A673 (cell line): ENCODE measurements around the gene MORN4. TPM values are rescaled to one million over a fixed set of nuclear protein-coding genes. Genes with fewer than 3 reads are reported as not detected.

Experiments used
- BruUV-seq: library from RNA; stranded (reverse); fragments of 400-500 nt; replicated peaks from 2 replicates; lab custom pipeline; 2021; lab: Mats Ljungman, UMichigan
- CTCF ChIA-PET: fragments of 300-600 bp; sonication (Branson Sonifier 250); formaldehyde crosslinking; loops from one replicate; lab custom pipeline; 2022; ENCODE audit warnings: antibody characterized with exemption; lab: Charles Lee
- POLR2A ChIA-PET: fragments of 300-600 bp; sonication (Branson Sonifier 250); formaldehyde crosslinking; loops from one replicate; lab custom pipeline; 2022; ENCODE audit warnings: antibody characterized with exemption; ENCODE audit not compliant: low non-redundant PET; lab: Charles Lee
- DNase-seq: peaks from one replicate; pipeline ENCODE4 v3.0.0-alpha.2; 2015; ENCODE audit warnings: low spot score
- H3K27ac ChIP-seq: fragments of 200-600 bp; sonication (generic); 2 replicates; pipeline ENCODE4 v1.5.1; 2016; ENCODE audit warnings: mixed run types, low read depth, mild to moderate bottlenecking, mixed read lengths, antibody characterized with exemption, low read length; ENCODE audit not compliant: poor library complexity, severe bottlenecking
- H3K27me3 ChIP-seq: fragments of 200-600 bp; sonication (generic); replicated peaks from 2 replicates; pipeline ENCODE4 v1.6.1; 2017; ENCODE audit warnings: mixed run types, low read depth, mild to moderate bottlenecking, mixed read lengths, antibody characterized with exemption, low read length; ENCODE audit not compliant: insufficient read depth, poor library complexity
- H3K36me3 ChIP-seq: fragments of 200-600 bp; sonication (generic); 2 replicates; pipeline ENCODE4 v1.6.1; 2016; ENCODE audit warnings: mixed run types, mild to moderate bottlenecking, mixed read lengths, antibody characterized with exemption, low read length; ENCODE audit not compliant: insufficient read depth, poor library complexity, severe bottlenecking
- H3K4me1 ChIP-seq: fragments of 200-600 bp; sonication (generic); 2 replicates; pipeline ENCODE4 v1.6.1; 2017; ENCODE audit warnings: mixed run types, mild to moderate bottlenecking, mixed read lengths, antibody characterized with exemption, low read length; ENCODE audit not compliant: insufficient read depth, poor library complexity, severe bottlenecking
- H3K4me3 ChIP-seq: fragments of 200-600 bp; sonication (generic); 2 replicates; pipeline ENCODE4 v1.5.1; 2016; ENCODE audit warnings: low read depth, mixed run types, mild to moderate bottlenecking, mixed read lengths, low read length; ENCODE audit not compliant: poor library complexity, severe bottlenecking
- H3K9me3 ChIP-seq: fragments of 200-600 bp; sonication (generic); 2 replicates; pipeline ENCODE4 v1.6.1; 2016; ENCODE audit warnings: mixed run types, low read depth, mild to moderate bottlenecking, mixed read lengths, antibody characterized with exemption, low read length; ENCODE audit not compliant: poor library complexity, severe bottlenecking
- EZH2 ChIP-seq: fragments of 200-600 bp; sonication (generic); IDR thresholded peaks from 2 replicates; pipeline ENCODE4 v1.6.1; 2017; ENCODE audit warnings: borderline replicate concordance, low read depth, mild to moderate bottlenecking, mixed read lengths, antibody characterized with exemption, low read length; ENCODE audit not compliant: poor library complexity, severe bottlenecking
- intact Hi-C: fragments of 100-400 bp; cut with micrococcal nuclease; formaldehyde crosslinking; loops from one replicate; pipeline ENCODE4 v1.10.0; 2022; ENCODE audit not compliant: unreplicated experiment
- total RNA-seq: library from RNA; stranded (reverse); gene quantifications from 2 replicates; pipeline ENCODE4 v1.2.3, GENCODE V29; 2021
- TF ChIP-seq, protein P1 (sequence below): fragments of 300-800, 200-600 bp; sonication (generic); conservative IDR thresholded peaks from 2 replicates; pipeline ENCODE4 v1.5.1; 2017; ENCODE audit warnings: low read depth, mild to moderate bottlenecking, antibody characterized with exemption, low read length, moderate library complexity, mixed read lengths

Gene MORN4
- total RNA-seq, 1 experiment from 2014 or later, result 8.4 TPM

DNA sequence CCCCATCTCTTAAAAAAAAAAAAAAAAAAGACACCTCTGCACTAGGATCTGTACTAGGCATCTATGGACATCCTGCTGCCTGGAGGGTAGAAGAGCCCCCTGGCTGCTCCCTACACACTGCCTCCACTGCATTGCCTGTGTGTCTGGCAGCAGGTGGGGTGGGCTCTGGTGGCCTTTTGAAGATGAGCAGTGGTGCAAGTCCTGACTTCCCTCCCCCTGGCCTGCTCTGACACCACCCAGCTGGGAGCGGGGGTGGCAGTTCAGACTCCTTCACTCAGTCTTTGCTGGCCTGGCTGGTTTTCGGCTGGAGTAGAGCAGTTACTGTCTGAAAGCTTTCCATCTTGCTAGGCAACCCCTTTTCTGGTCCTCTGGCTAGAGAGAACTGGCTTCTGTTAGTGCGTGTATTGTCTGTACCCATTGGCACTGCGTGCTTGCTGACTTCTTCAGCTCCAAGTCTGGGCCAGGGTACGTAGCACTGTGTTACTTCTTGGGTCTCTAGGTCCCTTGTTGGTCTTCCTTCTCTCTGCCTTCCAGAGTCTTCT is 26.1 kb downstream of the MORN4 start:
- BruUV-seq, result no TSS peak
- no peak overlapping the region for H3K27ac ChIP-seq
- POLR2A ChIA-PET, result no interaction called here
- H3K36me3 ChIP-seq, result no peaks in the 10 kb centered on the region
- no peaks in the 10 kb centered on the region for H3K4me1 ChIP-seq
- no peak overlapping the region for H3K4me3 ChIP-seq
- no peaks in the 10 kb centered on the region for H3K9me3 ChIP-seq
- no peak for TF ChIP-seq EZH2
- TF ChIP-seq, protein P1, sequence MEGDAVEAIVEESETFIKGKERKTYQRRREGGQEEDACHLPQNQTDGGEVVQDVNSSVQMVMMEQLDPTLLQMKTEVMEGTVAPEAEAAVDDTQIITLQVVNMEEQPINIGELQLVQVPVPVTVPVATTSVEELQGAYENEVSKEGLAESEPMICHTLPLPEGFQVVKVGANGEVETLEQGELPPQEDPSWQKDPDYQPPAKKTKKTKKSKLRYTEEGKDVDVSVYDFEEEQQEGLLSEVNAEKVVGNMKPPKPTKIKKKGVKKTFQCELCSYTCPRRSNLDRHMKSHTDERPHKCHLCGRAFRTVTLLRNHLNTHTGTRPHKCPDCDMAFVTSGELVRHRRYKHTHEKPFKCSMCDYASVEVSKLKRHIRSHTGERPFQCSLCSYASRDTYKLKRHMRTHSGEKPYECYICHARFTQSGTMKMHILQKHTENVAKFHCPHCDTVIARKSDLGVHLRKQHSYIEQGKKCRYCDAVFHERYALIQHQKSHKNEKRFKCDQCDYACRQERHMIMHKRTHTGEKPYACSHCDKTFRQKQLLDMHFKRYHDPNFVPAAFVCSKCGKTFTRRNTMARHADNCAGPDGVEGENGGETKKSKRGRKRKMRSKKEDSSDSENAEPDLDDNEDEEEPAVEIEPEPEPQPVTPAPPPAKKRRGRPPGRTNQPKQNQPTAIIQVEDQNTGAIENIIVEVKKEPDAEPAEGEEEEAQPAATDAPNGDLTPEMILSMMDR, result no peak
- CTCF ChIA-PET, result no interaction called here
- H3K27me3 ChIP-seq, result no peaks in the 10 kb centered on the region
- intact Hi-C loops, result no loop called here
- no peak for DNase-seq

DNA sequence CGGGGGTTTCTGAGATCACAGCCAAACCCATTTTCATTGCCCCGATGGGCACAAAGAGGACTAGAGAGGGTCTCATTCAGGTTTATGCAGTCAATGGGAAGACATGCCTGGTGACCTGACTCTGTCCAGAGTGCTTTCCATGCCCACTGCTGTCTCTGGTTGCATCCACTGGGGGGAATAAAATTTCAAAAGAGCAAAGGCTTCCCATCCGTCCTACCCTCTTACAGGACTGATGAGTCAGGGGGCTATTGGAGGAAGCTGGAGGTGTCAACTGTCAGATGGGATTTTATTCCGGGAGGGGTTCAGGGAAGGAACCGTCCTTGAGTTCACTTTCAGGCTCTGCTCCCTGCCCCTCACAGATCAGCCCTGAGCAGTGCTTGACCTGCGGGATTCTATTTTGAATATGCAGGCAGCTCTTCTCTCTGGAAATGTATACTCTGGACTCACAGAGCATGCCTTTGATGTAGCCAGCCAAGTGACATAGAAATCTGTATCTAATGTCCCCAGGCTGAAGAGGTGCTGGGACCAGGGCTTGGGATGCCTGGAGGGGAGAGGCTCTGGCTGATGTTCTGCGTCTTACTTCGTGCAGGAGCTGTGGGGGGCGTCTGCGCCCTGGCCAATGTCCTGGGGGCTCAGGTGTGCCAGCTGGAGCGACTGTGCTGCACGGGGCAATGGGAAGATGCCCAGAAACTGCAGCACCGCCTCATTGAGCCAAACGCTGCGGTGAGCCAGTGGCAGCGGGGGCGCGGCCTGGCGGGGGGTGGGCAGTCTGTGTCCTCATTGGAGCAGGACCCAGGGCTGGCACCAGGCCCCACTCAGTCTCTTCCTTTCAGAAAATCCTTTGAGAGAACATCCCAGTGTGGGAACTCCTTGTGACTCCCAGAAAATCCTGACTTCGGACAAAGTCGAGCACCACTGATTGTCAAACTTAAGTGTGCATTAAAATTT is 31.8 kb downstream of the MORN4 start:
- no peaks in the 10 kb centered on the region for H3K36me3 ChIP-seq
- no peaks in the 10 kb centered on the region for H3K27me3 ChIP-seq
- H3K27ac ChIP-seq, result no peak overlapping the region
- DNase-seq, result no peak
- no TSS peak for BruUV-seq
- ChIA-PET CTCF (no interaction called here), POLR2A (no interaction called here)
- no peak overlapping the region for H3K4me3 ChIP-seq
- no peaks in the 10 kb centered on the region for H3K9me3 ChIP-seq
- intact Hi-C loops, result no loop called here
- no peak for TF ChIP-seq EZH2
- TF ChIP-seq, protein P1, result no peak
- no peaks in the 10 kb centered on the region for H3K4me1 ChIP-seq

DNA sequence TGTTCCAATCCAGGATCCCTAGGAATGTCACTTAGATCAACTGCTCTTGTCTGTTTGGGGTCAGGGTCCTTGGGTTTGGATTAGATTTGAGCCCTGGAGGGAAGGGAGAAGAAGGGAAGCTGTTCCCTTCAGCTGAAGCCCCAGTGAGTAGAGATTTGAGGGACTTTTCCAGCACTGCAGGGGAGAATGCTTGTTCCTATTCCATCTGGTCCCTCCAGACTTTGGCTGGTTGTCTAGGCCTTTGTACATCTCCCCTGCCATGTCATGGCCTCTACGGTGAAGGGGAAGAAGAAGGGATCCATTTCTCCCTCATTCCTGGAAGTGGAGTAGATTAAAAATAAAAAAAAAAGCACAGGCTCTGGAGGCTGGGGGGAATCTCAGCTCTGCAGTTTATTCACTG is 32.7 kb downstream of the MORN4 start:
- no peaks in the 10 kb centered on the region for H3K9me3 ChIP-seq
- CTCF ChIA-PET, result no interaction called here
- H3K36me3 ChIP-seq, result no peaks in the 10 kb centered on the region
- no TSS peak for BruUV-seq
- POLR2A ChIA-PET, result no interaction called here
- no peak overlapping the region for H3K27ac ChIP-seq
- no peak for TF ChIP-seq EZH2
- TF ChIP-seq, protein P1, result no peak
- intact Hi-C loops, result no loop called here
- no peaks in the 10 kb centered on the region for H3K4me1 ChIP-seq
- no peak overlapping the region for H3K4me3 ChIP-seq
- H3K27me3 ChIP-seq, result no peaks in the 10 kb centered on the region
- DNase-seq, result no peak
